ENCODE data around the gene COLEC12.
"Not testable (repeated sequence)": the region's sequence is repeated elsewhere in the genome, so short reads cannot be mapped to it uniquely, and the experiment has no call there.

Gene COLEC12

GRCh38 chr18:313931-314330 is 186.6 kb downstream of the COLEC12 start:
- DNase-seq, result no peak

- DNase-seq, result no peak
Measured at GRCh38 chr18:312415-312814, 188.1 kb downstream of the COLEC12 start.

GRCh38 chr18:310042-310441 is 190.5 kb downstream of the COLEC12 start:
- DNase-seq, result no peak

GRCh38 chr18:308086-308485 is 192.4 kb downstream of the COLEC12 start:
- DNase-seq, result not testable (repeated sequence)

- DNase-seq, result no peak
Measured at GRCh38 chr18:306608-307255, 193.8 kb downstream of the COLEC12 start.

- DNase-seq, result no peak
Measured at GRCh38 chr18:305003-305501, 195.4 kb downstream of the COLEC12 start.

GRCh38 chr18:303607-304006 is 196.9 kb downstream of the COLEC12 start:
- DNase-seq, result no peak

- no peak for DNase-seq
Measured at GRCh38 chr18:303011-303410, 197.5 kb downstream of the COLEC12 start.

- DNase-seq, result no peak
Measured at GRCh38 chr18:302097-302496, 198.4 kb downstream of the COLEC12 start.

- no peak for DNase-seq
Measured at GRCh38 chr18:297936-298335, 202.6 kb downstream of the COLEC12 start.

- no peak for DNase-seq
Measured at GRCh38 chr18:295756-296490, 204.6 kb downstream of the COLEC12 start.

GRCh38 chr18:294566-294965 is 205.9 kb downstream of the COLEC12 start:
- no peak for DNase-seq

- DNase-seq, result no peak
Measured at GRCh38 chr18:293536-293935, 207.0 kb downstream of the COLEC12 start.

GRCh38 chr18:292271-292670 is 208.2 kb downstream of the COLEC12 start:
- no peak for DNase-seq

- not testable (repeated sequence) for DNase-seq
Measured at GRCh38 chr18:289970-290369, 210.5 kb downstream of the COLEC12 start.

- DNase-seq, result no peak
Measured at GRCh38 chr18:289026-289425, 211.5 kb downstream of the COLEC12 start.

- no peak for DNase-seq
Measured at GRCh38 chr18:286515-287310, 213.8 kb downstream of the COLEC12 start.

- DNase-seq, result no peak
Measured at GRCh38 chr18:285817-286216, 214.7 kb downstream of the COLEC12 start.

- DNase-seq, result no peak
Measured at GRCh38 chr18:275486-275885, 225.0 kb downstream of the COLEC12 start.

- DNase-seq, result no peak
Measured at GRCh38 chr18:274313-274712, 226.2 kb downstream of the COLEC12 start.

- no peak for DNase-seq
Measured at GRCh38 chr18:273525-273924, 227.0 kb downstream of the COLEC12 start.

GRCh38 chr18:272650-273049 is 227.9 kb downstream of the COLEC12 start:
- DNase-seq, result no peak

- no peak for DNase-seq
Measured at GRCh38 chr18:269480-270095, 230.9 kb downstream of the COLEC12 start.
